Calu3 (cell line): Measurements from ENCODE around the gene OSBPL5. TPM values are rescaled to one million over a fixed set of nuclear protein-coding genes. Genes with fewer than 3 reads are reported as not detected.

Source experiments
- BruUV-seq: library from RNA; stranded (reverse); fragments of 400-500 nt; replicated peaks from 2 replicates; lab custom pipeline; 2021; lab: Mats Ljungman, UMichigan
- CTCF ChIA-PET: fragments of 300-600 bp; sonication (Branson Sonifier 250); formaldehyde crosslinking; loops from one replicate; lab custom pipeline; 2022; ENCODE audit warnings: antibody characterized with exemption; lab: Charles Lee
- DNase-seq: peaks from one replicate; pipeline ENCODE4 v3.0.0; 2022
- H3K27ac Mint-ChIP-seq: one replicate; pipeline ENCODE4 v1.8.0; 2022; ENCODE audit warnings: mixed read lengths; ENCODE audit not compliant: unreplicated experiment
- H3K27me3 Mint-ChIP-seq: one replicate; pipeline ENCODE4 v1.8.0; 2022; ENCODE audit warnings: mixed read lengths; ENCODE audit not compliant: unreplicated experiment
- H3K36me3 Mint-ChIP-seq: one replicate; pipeline ENCODE4 v1.8.0; 2022; ENCODE audit warnings: mild to moderate bottlenecking, moderate library complexity, mixed read lengths; ENCODE audit not compliant: insufficient read depth, unreplicated experiment
- H3K4me1 Mint-ChIP-seq: one replicate; pipeline ENCODE4 v1.8.0; 2022; ENCODE audit warnings: mild to moderate bottlenecking, low read depth, mixed read lengths; ENCODE audit not compliant: unreplicated experiment
- H3K4me3 Mint-ChIP-seq: one replicate; pipeline ENCODE4 v1.8.0; 2022; ENCODE audit warnings: mild to moderate bottlenecking, low read depth, moderate library complexity, mixed read lengths; ENCODE audit not compliant: unreplicated experiment
- H3K9me3 Mint-ChIP-seq: one replicate; pipeline ENCODE4 v1.8.0; 2022; ENCODE audit warnings: low read depth, mixed read lengths; ENCODE audit not compliant: unreplicated experiment
- CTCF ChIP-seq: fragments of 200-600 bp; IDR thresholded peaks from one replicate; pipeline ENCODE4 v1.8.0; 2022; ENCODE audit warnings: antibody characterized with exemption; ENCODE audit not compliant: unreplicated experiment
- intact Hi-C: fragments of 100-400 bp; cut with micrococcal nuclease; formaldehyde crosslinking; loops from one replicate; pipeline ENCODE4 v1.10.0; 2022; ENCODE audit not compliant: unreplicated experiment
- total RNA-seq: library from RNA; stranded (reverse); gene quantifications from 2 replicates; pipeline ENCODE4 v1.2.3, GENCODE V29; 2022

OSBPL5 gene
- total RNA-seq, 1 experiment from 2014 or later: 7.1 TPM

- H3K36me3 Mint-ChIP-seq: no peaks in the 10 kb centered on the region
- DNase-seq: peak; percentile 49
- peaks cover 13% of the 10 kb centered on the region for H3K4me1 Mint-ChIP-seq
- intact Hi-C loops: no loop called here
- H3K27me3 Mint-ChIP-seq: no peaks in the 10 kb centered on the region
- CTCF ChIA-PET: interaction anchor here (0.6 kb wide), 2 partner anchors 13 to 34 kb away, joined by 4 to 5 read pairs; no protein-coding TSS in a partner anchor
- no peak for TF ChIP-seq CTCF
- BruUV-seq: no TSS peak
- H3K27ac Mint-ChIP-seq: no peak overlapping the region
- H3K9me3 Mint-ChIP-seq: no peaks in the 10 kb centered on the region
- H3K4me3 Mint-ChIP-seq: no peak overlapping the region
These were observed 41.1 kb downstream of the OSBPL5 start for GRCh38 chr11:3123761-3124733.

GRCh38 chr11:3123305-3123704 lies 41.8 kb downstream of the OSBPL5 start:
- no peaks in the 10 kb centered on the region for H3K36me3 Mint-ChIP-seq
- no TSS peak for BruUV-seq
- TF ChIP-seq CTCF: no peak
- intact Hi-C loops: no loop called here
- H3K4me1 Mint-ChIP-seq: peaks cover 13% of the 10 kb centered on the region
- CTCF ChIA-PET: no interaction called here
- DNase-seq: no peak
- no peak overlapping the region for H3K27ac Mint-ChIP-seq
- H3K9me3 Mint-ChIP-seq: no peaks in the 10 kb centered on the region
- H3K4me3 Mint-ChIP-seq: no peak overlapping the region
- no peaks in the 10 kb centered on the region for H3K27me3 Mint-ChIP-seq

DNA sequence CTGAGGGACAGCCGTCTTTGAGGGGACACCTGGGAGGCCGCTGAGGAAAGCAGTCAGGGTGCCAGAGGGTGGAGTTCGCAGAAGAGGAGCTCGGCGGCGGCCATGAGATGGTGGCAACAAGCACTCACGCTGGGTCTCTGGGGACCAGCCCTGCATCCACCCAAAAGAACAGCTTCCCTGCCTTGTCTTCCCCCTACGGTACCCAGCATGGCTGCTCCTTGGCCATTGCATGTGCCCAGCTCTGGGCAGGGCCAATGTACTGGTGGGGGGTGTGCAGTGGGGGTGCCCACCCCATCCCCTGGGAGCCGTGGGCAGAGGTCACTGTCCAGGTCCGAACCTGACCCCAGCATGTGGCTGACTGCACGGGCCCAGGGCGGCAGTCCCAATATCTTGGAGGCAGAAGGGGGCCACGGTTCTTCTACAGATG lies 42.3 kb downstream of the OSBPL5 start:
- no TSS peak for BruUV-seq
- Mint-ChIP-seq H3K27ac (no peak overlapping the region), H3K4me1 (peaks cover 13% of the 10 kb centered on the region), H3K27me3 (no peaks in the 10 kb centered on the region), H3K36me3 (no peaks in the 10 kb centered on the region), H3K9me3 (no peaks in the 10 kb centered on the region), H3K4me3 (no peak overlapping the region)
- no peak for DNase-seq
- intact Hi-C loops: no loop called here
- TF ChIP-seq CTCF: no peak
- CTCF ChIA-PET: no interaction called here

DNA sequence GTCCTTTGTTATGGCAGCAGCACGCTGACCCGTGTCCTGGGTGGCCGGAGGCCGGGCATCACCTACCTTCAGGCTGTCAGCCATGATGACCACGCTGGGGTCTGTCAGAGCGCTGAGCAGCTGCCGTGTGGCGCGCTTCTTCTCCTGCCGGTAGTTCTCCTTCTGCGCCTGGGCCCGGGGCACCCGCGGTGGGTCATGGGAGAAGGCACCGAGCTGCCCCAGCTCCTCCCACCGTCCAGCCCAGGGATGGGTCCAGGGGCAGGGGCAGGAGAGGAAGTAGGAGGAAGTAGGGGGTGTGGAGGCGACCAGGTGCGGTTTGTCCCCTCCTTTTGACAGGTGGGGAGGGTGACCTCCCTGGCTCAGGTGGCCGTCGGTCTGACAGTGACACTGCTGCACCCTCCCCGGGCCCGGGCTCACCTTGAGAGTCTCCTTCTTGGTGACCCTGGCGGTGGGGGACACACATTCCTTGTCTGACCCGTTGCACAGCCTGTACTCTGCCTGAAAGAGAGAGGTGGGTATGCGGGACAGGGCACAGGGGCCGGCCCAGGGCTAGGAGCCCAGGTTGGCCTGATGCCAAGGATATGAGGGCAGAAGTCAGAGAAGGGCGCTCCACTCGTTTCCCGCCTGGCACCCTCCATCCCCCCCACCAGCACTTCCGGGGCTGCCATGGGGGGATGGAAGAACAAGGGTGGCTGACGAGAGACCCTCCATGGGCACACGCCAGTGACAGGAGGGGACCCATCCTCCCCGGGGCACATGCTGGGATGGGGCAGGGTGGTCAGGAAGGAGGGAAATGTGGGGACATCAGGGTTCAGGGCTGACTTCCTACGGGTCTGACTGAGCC lies 43.0 kb downstream of the OSBPL5 start:
- intact Hi-C loops: no loop called here
- no peak for TF ChIP-seq CTCF
- no peak for DNase-seq
- CTCF ChIA-PET: no interaction called here
- Mint-ChIP-seq H3K27me3 (no peaks in the 10 kb centered on the region), H3K9me3 (no peaks in the 10 kb centered on the region), H3K4me3 (no peak overlapping the region), H3K27ac (no peak overlapping the region), H3K36me3 (no peaks in the 10 kb centered on the region), H3K4me1 (peaks cover 13% of the 10 kb centered on the region)
- no TSS peak for BruUV-seq
